ENCODE results near the gene TMPO.
"Not testable (repeated sequence)": the region's sequence is repeated elsewhere in the genome, so short reads cannot be mapped to it uniquely, and the experiment has no call there.

Gene TMPO

DNA sequence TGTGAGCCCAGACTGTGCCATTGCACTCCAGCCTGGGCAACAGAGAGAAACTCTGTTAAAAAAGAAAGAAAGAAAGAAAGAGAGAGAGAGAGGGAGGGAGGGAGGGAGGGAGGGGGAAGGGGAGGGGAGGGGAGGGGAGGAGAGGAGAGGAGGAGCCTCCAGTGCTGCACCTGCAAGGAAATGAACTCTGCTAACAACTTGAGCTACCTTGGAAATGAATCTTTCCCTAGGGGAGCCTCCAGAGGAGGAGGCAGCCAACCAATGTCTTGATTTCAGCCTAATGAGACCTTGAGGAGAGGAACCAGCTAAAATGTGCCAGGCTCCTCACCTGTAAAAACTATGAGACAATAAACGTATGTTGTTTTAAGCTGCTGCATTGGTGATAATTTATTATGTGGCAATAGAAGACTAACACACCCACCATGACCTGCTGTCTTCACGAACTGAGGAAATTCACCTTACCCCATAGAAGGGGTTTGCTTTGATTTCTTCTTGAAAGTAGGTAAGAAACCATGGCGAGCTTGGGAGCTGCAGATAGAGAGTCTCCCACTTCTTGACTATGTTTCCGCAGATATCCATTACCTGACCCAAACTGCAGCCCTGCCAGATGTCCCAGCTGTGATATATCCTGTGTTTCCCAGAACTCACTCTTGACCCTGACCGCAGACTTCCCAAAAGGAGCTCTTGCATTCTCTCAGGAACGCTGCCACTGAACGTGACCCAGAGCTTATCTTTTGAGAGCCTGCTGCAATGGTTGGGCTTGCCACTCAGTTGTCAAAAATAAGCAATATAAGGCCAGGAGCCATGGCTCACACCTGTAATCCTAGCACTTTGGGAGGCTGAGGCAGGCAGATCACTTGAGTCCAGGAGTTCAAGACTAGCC, 31.5 kb upstream of the TMPO start:
- no peaks in the 10 kb centered on the region for H3K4me1 ChIP-seq (ENCODE audit: low read depth, poor library complexity, severe bottlenecking)
- no peaks in the 10 kb centered on the region for H3K36me3 ChIP-seq (ENCODE audit: insufficient read depth)
- no peak overlapping the region for H3K4me3 ChIP-seq (IDR thresholded peaks at IDR 0.05; ENCODE audit: insufficient read depth, low read depth, low read length)
- no peaks in the 10 kb centered on the region for H4K20me1 ChIP-seq (ENCODE audit: insufficient read depth)
- H3K27me3 ChIP-seq (ENCODE audit: insufficient read depth, low read depth) = no peaks in the 10 kb centered on the region
- no peak overlapping the region for H3K27ac ChIP-seq
- H3K9ac ChIP-seq = no peak overlapping the region
- no peak overlapping the region for H2AFZ ChIP-seq (ENCODE audit: low read depth)
- TF ChIP-seq, protein P1, sequence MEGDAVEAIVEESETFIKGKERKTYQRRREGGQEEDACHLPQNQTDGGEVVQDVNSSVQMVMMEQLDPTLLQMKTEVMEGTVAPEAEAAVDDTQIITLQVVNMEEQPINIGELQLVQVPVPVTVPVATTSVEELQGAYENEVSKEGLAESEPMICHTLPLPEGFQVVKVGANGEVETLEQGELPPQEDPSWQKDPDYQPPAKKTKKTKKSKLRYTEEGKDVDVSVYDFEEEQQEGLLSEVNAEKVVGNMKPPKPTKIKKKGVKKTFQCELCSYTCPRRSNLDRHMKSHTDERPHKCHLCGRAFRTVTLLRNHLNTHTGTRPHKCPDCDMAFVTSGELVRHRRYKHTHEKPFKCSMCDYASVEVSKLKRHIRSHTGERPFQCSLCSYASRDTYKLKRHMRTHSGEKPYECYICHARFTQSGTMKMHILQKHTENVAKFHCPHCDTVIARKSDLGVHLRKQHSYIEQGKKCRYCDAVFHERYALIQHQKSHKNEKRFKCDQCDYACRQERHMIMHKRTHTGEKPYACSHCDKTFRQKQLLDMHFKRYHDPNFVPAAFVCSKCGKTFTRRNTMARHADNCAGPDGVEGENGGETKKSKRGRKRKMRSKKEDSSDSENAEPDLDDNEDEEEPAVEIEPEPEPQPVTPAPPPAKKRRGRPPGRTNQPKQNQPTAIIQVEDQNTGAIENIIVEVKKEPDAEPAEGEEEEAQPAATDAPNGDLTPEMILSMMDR (conservative IDR thresholded peaks at IDR 0.05; ENCODE audit: low read depth, low read length) = no peak
- H3K79me2 ChIP-seq (ENCODE audit: insufficient read depth, low read depth) = no peaks in the 10 kb centered on the region
- H3K4me2 ChIP-seq = no peak overlapping the region

DNA sequence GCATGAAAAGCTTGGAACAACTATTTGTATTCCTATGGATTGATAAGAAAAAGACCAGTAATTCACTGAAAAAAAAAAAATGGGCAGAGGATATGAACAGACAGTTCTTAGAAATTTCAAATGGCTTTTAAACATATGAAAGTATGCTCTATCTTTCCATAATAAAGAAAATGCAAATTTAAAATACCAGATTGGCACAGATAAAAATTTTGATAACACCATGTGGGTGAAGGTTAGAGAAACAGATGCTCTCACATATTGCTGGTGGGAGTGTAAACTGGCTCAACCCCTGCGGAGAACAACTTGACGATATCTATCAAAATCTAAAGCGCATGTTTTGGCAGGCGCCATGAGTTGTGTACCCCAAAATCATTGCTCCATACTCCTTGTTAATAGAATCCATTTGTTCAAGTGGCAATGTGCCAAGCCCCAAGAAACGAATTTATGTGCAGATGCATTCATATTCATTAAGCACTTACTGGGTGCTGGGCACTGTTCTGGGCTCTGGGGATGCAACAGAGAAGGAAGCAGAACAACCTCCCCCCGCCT, 29.5 kb upstream of the TMPO start:
- no peak overlapping the region for H3K4me3 ChIP-seq (IDR thresholded peaks at IDR 0.05; ENCODE audit: insufficient read depth, low read depth, low read length)
- H2AFZ ChIP-seq (ENCODE audit: low read depth) = no peak overlapping the region
- no peaks in the 10 kb centered on the region for H3K79me2 ChIP-seq (ENCODE audit: insufficient read depth, low read depth)
- H4K20me1 ChIP-seq (ENCODE audit: insufficient read depth) = no peaks in the 10 kb centered on the region
- H3K4me2 ChIP-seq = no peak overlapping the region
- H3K9ac ChIP-seq = no peak overlapping the region
- TF ChIP-seq, protein P1 (conservative IDR thresholded peaks at IDR 0.05; ENCODE audit: low read depth, low read length) = no peak
- H3K4me1 ChIP-seq (ENCODE audit: low read depth, poor library complexity, severe bottlenecking) = peaks cover 4% of the 10 kb centered on the region
- no peak overlapping the region for H3K27ac ChIP-seq
- H3K27me3 ChIP-seq (ENCODE audit: insufficient read depth, low read depth) = no peaks in the 10 kb centered on the region
- H3K36me3 ChIP-seq (ENCODE audit: insufficient read depth) = no peaks in the 10 kb centered on the region

DNA sequence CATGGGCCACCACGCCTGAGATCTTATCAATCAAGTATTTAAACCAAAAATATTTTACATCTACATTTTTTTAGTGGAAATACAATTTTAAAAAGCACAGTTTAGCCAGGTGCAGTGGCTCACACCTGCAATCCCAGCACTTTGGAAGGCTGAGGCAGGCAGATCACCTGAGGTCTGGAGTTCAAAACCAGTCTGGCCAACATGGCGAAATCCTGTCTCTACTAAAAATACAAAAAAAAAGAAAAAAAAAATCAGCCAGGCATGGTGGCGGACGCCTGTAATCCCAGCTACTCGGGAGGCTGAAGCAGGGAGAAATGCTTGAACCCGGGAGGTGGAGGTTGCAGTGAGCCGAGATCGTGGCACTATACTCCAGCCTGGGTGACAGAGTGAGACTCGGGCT, 27.0 kb upstream of the TMPO start:
- H3K27ac ChIP-seq; H4K20me1 ChIP-seq (ENCODE audit: insufficient read depth); H3K27me3 ChIP-seq (ENCODE audit: insufficient read depth, low read depth); H3K79me2 ChIP-seq (ENCODE audit: insufficient read depth, low read depth); H3K4me3 ChIP-seq (IDR thresholded peaks at IDR 0.05; ENCODE audit: insufficient read depth, low read depth, low read length); H3K4me2 ChIP-seq; H3K9ac ChIP-seq; H2AFZ ChIP-seq (ENCODE audit: low read depth); H3K36me3 ChIP-seq (ENCODE audit: insufficient read depth): not testable (repeated sequence)
- peaks cover 11% of the 10 kb centered on the region for H3K4me1 ChIP-seq (ENCODE audit: low read depth, poor library complexity, severe bottlenecking)

DNA sequence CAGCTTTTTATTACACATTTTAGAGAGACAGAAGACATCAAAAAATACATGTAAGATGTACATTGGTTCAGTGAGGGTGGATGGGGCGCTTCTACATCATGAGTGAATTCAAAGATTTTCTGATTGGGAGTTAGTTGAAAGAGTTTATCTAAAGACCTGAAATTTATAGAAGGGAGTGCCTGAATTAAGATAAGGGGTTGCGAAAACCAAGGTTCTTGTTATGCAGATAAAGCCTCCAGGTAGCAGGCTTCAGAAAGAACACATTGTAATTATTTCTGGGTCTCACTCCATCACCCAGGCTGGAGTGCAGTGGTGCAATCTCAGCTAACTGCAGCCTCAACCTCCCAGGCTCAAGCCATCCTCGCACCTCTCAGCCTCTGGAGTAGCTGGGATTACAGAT, 26.2 kb upstream of the TMPO start:
- no peaks in the 10 kb centered on the region for H3K27me3 ChIP-seq (ENCODE audit: insufficient read depth, low read depth)
- no peaks in the 10 kb centered on the region for H3K79me2 ChIP-seq (ENCODE audit: insufficient read depth, low read depth)
- H3K9ac ChIP-seq = no peak overlapping the region
- TF ChIP-seq, protein P1 (conservative IDR thresholded peaks at IDR 0.05; ENCODE audit: low read depth, low read length) = no peak
- H3K27ac ChIP-seq = no peak overlapping the region
- no peaks in the 10 kb centered on the region for H4K20me1 ChIP-seq (ENCODE audit: insufficient read depth)
- H3K4me3 ChIP-seq (IDR thresholded peaks at IDR 0.05; ENCODE audit: insufficient read depth, low read depth, low read length) = no peak overlapping the region
- H3K4me2 ChIP-seq = no peak overlapping the region
- peaks cover 11% of the 10 kb centered on the region for H3K4me1 ChIP-seq (ENCODE audit: low read depth, poor library complexity, severe bottlenecking)
- no peaks in the 10 kb centered on the region for H3K36me3 ChIP-seq (ENCODE audit: insufficient read depth)
- no peak overlapping the region for H2AFZ ChIP-seq (ENCODE audit: low read depth)

All from KMS-11 (cell line).